Kidney epithelial cell (primary cell): ENCODE measurements around the gene NDST1. TPM values are rescaled to one million over a fixed set of nuclear protein-coding genes. Genes with fewer than 3 reads are reported as not detected.

Experiments used
- DNase-seq: peaks from one replicate; pipeline ENCODE4 v3.0.0-alpha.2; 2010; ENCODE audit warnings: low read depth
- H3K27me3 ChIP-seq: 2 replicates; pipeline ENCODE4 v1.6.0; 2011; ENCODE audit warnings: low read length; ENCODE audit not compliant: control insufficient read depth, insufficient read depth
- H3K36me3 ChIP-seq: 2 replicates; pipeline ENCODE4 v1.5.1; 2011; ENCODE audit warnings: low read length; ENCODE audit not compliant: control insufficient read depth, insufficient read depth
- H3K4me3 ChIP-seq: 2 replicates; pipeline ENCODE4 v1.5.1; 2011; ENCODE audit warnings: low read depth, mild to moderate bottlenecking, control low read depth, low read length
- CTCF ChIP-seq: IDR thresholded peaks from 2 replicates; pipeline ENCODE4 v1.5.1; 2011; ENCODE audit warnings: mild to moderate bottlenecking, moderate library complexity, low read length, control low read depth, inconsistent platforms; ENCODE audit not compliant: insufficient read depth, poor library complexity, severe bottlenecking
- total RNA-seq: library from RNA; depleted of rRNA; stranded (reverse); fragments of >200 nt; gene quantifications from 2 replicates; pipeline ENCODE4 v1.2.3, GENCODE V29; 2015

NDST1 gene
- 155 and 192 TPM in 2 replicates for total RNA-seq

- DNase-seq = no peak
- H3K4me3 ChIP-seq = no peak within 1 kb of the TSS
Measured at GRCh38 chr5:150507474-150508276, at the start of gene NDST1. TSS of gene NDST1 (plus strand) at chr5:150508131. CDS start at chr5:150521255, 13,124 bp downstream.

GRCh38 chr5:150458802-150459557 is 49.0 kb upstream of the NDST1 start:
- DNase-seq = no peak
- H3K27me3 ChIP-seq = no peaks in the 10 kb centered on the region
- no peaks in the 10 kb centered on the region for H3K36me3 ChIP-seq
- TF ChIP-seq CTCF = peak; percentile 88
- H3K4me3 ChIP-seq = no peak overlapping the region

More at GRCh38 chr5:150507474-150508276, at the start of gene NDST1:
- TF ChIP-seq CTCF = no peak
- Histone ChIP-seq H3K36me3 (no peaks in the 10 kb centered on the region), H3K27me3 (no peaks in the 10 kb centered on the region)

- DNase-seq = no peak
- no peak for TF ChIP-seq CTCF
Measured at GRCh38 chr5:150460781-150461180, 47.1 kb upstream of the NDST1 start.

GRCh38 chr5:150461231-150461630 is 46.7 kb upstream of the NDST1 start:
- no peak for DNase-seq
- no peak overlapping the region for H3K4me3 ChIP-seq
- no peaks in the 10 kb centered on the region for H3K27me3 ChIP-seq
- no peaks in the 10 kb centered on the region for H3K36me3 ChIP-seq
- TF ChIP-seq CTCF = no peak

More at GRCh38 chr5:150460781-150461180, 47.1 kb upstream of the NDST1 start:
- Histone ChIP-seq H3K4me3 (no peak overlapping the region), H3K36me3 (no peaks in the 10 kb centered on the region), H3K27me3 (no peaks in the 10 kb centered on the region)

GRCh38 chr5:150464554-150465012 is 43.3 kb upstream of the NDST1 start:
- no peaks in the 10 kb centered on the region for H3K27me3 ChIP-seq
- H3K4me3 ChIP-seq = no peak overlapping the region
- DNase-seq = no peak
- TF ChIP-seq CTCF = no peak
- no peaks in the 10 kb centered on the region for H3K36me3 ChIP-seq
